Ishikawa (cell line): ENCODE measurements around the gene OGFOD2.

Experiments used
- CEBPB ChIP-seq: IDR thresholded peaks from 2 replicates; pipeline ENCODE4 v1.6.1; 2012
- CREB1 ChIP-seq: IDR thresholded peaks from 2 replicates; pipeline ENCODE4 v1.6.1; 2012; ENCODE audit warnings: low read depth
- EGR1 ChIP-seq: IDR thresholded peaks from 2 replicates; pipeline ENCODE4 v1.6.1; 2012
- EP300 ChIP-seq: IDR thresholded peaks from 2 replicates; pipeline ENCODE4 v1.6.1; 2012; ENCODE audit warnings: borderline replicate concordance
- FOXM1 ChIP-seq: IDR thresholded peaks from 2 replicates; pipeline ENCODE4 v1.6.1; 2012; ENCODE audit warnings: low read depth, borderline replicate concordance
- NFIC ChIP-seq: IDR thresholded peaks from 2 replicates; pipeline ENCODE4 v1.6.1; 2012
- RAD21 ChIP-seq: IDR thresholded peaks from 2 replicates; pipeline ENCODE4 v1.6.1; 2012; ENCODE audit warnings: low read depth
- TAF1 ChIP-seq: IDR thresholded peaks from 2 replicates; pipeline ENCODE4 v1.6.1; 2012; ENCODE audit warnings: low read depth, mild to moderate bottlenecking
- TCF12 ChIP-seq: IDR thresholded peaks from 2 replicates; pipeline ENCODE4 v1.6.1; 2012; ENCODE audit warnings: low read depth
- TEAD4 ChIP-seq: IDR thresholded peaks from 2 replicates; pipeline ENCODE4 v1.6.1; 2012
- YY1 ChIP-seq: IDR thresholded peaks from 2 replicates; pipeline ENCODE4 v1.6.1; 2012; ENCODE audit warnings: low read depth
- ZBTB7A ChIP-seq: IDR thresholded peaks from 2 replicates; pipeline ENCODE4 v1.6.1; 2012; ENCODE audit warnings: low read depth
- TF ChIP-seq, protein P1 (sequence below): IDR thresholded peaks from 2 replicates; pipeline ENCODE4 v1.6.1; 2012
- TF ChIP-seq, protein P2 (sequence below): IDR thresholded peaks from 2 replicates; pipeline ENCODE4 v1.6.1; 2012; ENCODE audit warnings: low read depth, mild to moderate bottlenecking
- TF ChIP-seq, protein P3 (sequence below): IDR thresholded peaks from 2 replicates; pipeline ENCODE4 v1.6.1; 2012

OGFOD2 gene

DNA sequence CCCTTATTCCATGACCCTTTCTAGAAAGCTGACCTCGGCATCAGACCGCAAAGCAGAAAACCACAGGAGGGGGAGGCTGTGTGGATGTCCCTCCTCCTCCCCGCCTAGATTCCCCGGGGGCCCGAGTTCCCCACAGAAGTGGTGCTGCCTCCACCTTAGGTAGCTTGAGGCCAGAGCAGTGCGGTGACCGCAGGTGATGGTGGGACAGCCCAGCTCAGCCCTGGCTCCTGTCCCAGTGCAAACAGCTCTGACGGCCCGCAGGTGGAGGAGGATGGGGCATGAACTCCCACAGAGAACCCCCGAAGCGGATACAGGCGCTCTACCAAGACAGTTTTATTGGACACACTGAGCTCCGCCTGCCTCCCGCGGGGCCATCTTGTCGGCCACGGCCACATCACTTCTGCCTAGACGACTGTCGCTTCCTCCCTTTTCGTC, 25.0 kb downstream of the OGFOD2 start:
- TF ChIP-seq CEBPB (no peak), FOXM1 (no peak), EGR1 (no peak), RAD21 (no peak), NFIC (no peak), YY1 (no peak), TEAD4 (no peak), CREB1 (no peak), TCF12 (no peak), EP300 (no peak), TAF1 (no peak), ZBTB7A (no peak)
- TF ChIP-seq, protein P1, sequence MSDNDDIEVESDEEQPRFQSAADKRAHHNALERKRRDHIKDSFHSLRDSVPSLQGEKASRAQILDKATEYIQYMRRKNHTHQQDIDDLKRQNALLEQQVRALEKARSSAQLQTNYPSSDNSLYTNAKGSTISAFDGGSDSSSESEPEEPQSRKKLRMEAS, result no peak
- TF ChIP-seq, protein P2, sequence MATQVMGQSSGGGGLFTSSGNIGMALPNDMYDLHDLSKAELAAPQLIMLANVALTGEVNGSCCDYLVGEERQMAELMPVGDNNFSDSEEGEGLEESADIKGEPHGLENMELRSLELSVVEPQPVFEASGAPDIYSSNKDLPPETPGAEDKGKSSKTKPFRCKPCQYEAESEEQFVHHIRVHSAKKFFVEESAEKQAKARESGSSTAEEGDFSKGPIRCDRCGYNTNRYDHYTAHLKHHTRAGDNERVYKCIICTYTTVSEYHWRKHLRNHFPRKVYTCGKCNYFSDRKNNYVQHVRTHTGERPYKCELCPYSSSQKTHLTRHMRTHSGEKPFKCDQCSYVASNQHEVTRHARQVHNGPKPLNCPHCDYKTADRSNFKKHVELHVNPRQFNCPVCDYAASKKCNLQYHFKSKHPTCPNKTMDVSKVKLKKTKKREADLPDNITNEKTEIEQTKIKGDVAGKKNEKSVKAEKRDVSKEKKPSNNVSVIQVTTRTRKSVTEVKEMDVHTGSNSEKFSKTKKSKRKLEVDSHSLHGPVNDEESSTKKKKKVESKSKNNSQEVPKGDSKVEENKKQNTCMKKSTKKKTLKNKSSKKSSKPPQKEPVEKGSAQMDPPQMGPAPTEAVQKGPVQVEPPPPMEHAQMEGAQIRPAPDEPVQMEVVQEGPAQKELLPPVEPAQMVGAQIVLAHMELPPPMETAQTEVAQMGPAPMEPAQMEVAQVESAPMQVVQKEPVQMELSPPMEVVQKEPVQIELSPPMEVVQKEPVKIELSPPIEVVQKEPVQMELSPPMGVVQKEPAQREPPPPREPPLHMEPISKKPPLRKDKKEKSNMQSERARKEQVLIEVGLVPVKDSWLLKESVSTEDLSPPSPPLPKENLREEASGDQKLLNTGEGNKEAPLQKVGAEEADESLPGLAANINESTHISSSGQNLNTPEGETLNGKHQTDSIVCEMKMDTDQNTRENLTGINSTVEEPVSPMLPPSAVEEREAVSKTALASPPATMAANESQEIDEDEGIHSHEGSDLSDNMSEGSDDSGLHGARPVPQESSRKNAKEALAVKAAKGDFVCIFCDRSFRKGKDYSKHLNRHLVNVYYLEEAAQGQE, result no peak
- TF ChIP-seq, protein P3, sequence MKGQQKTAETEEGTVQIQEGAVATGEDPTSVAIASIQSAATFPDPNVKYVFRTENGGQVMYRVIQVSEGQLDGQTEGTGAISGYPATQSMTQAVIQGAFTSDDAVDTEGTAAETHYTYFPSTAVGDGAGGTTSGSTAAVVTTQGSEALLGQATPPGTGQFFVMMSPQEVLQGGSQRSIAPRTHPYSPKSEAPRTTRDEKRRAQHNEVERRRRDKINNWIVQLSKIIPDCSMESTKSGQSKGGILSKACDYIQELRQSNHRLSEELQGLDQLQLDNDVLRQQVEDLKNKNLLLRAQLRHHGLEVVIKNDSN, result no peak

DNA sequence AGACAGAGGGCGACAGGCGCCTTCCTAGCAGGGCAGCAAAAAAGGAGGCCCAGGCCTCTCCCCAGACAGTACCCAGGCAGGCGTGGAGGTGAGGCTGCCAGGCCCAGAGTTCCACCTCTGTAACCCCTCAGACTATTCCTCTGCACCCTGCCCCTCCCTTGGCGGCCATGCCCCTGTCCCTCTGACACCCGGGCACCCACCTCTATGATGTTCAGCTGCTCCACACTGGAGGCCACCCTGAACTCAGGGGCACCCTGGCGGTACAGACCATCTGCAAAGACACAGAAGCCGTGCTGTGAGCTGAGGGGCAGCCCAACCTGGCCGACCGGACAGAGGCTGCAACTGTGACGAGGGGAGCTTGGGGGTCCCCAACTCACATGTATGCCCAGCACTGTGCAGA, 25.5 kb downstream of the OGFOD2 start:
- TF ChIP-seq, protein P1, result no peak
- TF ChIP-seq YY1 (no peak), TCF12 (no peak), EGR1 (no peak), ZBTB7A (no peak), FOXM1 (no peak), EP300 (no peak), NFIC (no peak), CEBPB (no peak), RAD21 (no peak), CREB1 (no peak)
- TF ChIP-seq, protein P2, result no peak

DNA sequence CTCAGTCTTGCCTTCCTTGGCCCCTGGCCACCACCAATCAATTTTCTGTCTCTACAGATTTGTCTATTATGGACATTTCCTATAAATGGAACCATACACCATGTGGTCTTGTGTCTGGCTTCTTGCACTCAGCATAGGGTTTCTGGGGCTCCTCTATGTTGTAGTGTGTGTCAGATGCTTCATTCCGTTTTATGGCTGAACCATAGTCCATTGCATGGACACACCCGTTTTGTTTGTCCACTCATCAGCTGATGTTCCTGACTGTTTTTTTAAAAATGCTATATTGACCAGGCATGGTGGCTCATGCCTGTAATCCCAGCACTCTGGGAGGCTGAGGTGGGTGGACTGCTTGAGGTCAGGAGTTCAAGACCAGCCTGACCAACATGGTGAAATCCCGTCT, 26.4 kb downstream of the OGFOD2 start:
- TF ChIP-seq NFIC, result no peak
- TF ChIP-seq, protein P3, result no peak
- TF ChIP-seq TEAD4, result no peak
- no peak for TF ChIP-seq CEBPB
- no peak for TF ChIP-seq TAF1
- TF ChIP-seq, protein P1, result no peak
- TF ChIP-seq FOXM1, result no peak
- no peak for TF ChIP-seq RAD21
- no peak for TF ChIP-seq EP300
- TF ChIP-seq, protein P2, result no peak

DNA sequence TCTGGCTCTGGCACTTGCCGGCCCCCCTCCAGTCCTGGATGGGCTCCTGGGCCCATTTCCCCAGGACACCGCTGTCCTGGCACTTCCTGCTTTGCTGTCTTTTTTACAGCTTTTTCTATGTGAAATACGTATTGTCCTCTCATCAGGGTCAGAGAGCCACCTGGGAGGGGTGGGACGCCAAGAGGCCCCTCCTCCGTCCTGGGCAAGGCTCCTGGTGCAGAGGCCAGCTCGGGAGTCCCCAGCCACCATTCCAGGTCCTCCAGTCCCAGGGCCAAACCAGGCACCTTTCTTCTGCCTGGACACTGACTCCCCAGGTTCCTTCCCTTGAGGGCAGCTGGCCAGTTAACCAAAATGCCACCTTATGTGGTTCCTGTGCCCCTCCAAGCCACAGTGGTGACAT, 28.2 kb downstream of the OGFOD2 start:
- no peak for TF ChIP-seq TEAD4
- TF ChIP-seq EP300, result no peak
- TF ChIP-seq FOXM1, result no peak

DNA sequence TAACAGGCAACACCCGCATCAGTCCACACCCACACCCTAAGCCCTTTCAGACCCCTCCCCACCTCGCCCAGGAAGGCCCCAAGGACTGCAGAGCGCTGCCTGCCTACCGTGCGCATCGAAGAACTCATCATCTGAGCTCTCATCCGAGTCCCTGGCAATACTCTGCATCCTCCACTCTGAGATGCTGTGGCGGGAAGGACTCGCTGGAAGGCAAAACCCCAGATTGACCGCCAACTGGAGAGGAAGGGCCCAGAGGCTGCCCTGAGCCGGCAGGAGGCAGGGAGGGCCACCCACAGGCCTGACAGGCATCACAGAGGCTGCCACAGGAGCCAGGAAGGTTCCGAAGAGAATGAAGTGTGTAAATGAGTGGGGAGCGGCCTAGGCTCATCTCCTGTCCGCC, 29.2 kb downstream of the OGFOD2 start:
- no peak for TF ChIP-seq TAF1
- TF ChIP-seq, protein P3, result no peak
- TF ChIP-seq, protein P2, result no peak
- TF ChIP-seq CREB1, result no peak
- no peak for TF ChIP-seq TEAD4
- TF ChIP-seq RAD21, result no peak
